Ascending aorta (tissue), 2 donors: ENCODE results near the gene ADGRF5. TPM values are rescaled to one million over a fixed set of nuclear protein-coding genes. Genes with fewer than 3 reads are reported as not detected.

Experiments used
- DNase-seq, 2 donors: peaks; one replicate each; pipeline ENCODE4 v3.0.0-alpha.2; 2019; ENCODE audit warnings: low spot score in 2 of 2
- H3K27ac ChIP-seq, 2 donors: fragments of 200-600 bp; sonication (generic); one replicate each; pipeline ENCODE4 v1.5.1; 2016 to 2017; ENCODE audit warnings: mild to moderate bottlenecking in 1 of 2
- H3K27me3 ChIP-seq: fragments of 200-600 bp; sonication (generic); one replicate; pipeline ENCODE4 v1.5.1; 2017
- H3K36me3 ChIP-seq, 2 donors: fragments of 200-600 bp; sonication (generic); one replicate each; pipeline ENCODE4 v1.5.1; 2016
- H3K4me1 ChIP-seq, 2 donors: fragments of 200-600 bp; sonication (generic); one replicate each; pipeline ENCODE4 v1.5.1; 2016 to 2017; ENCODE audit warnings: mild to moderate bottlenecking in 1 of 2
- H3K4me3 ChIP-seq, 2 donors: fragments of 200-600 bp; sonication (generic); one replicate each; pipeline ENCODE4 v1.5.1; 2016 to 2017; ENCODE audit warnings: mild to moderate bottlenecking in 1 of 2
- H3K9me3 ChIP-seq, 2 donors: fragments of 200-600 bp; sonication (generic); one replicate each; pipeline ENCODE4 v1.5.1; 2016
- CTCF ChIP-seq, 3 experiments: fragments of 200-600 bp in 2 of 3; fragments of 450-650 bp in 1 of 3; sonication (generic) in 2 of 3; IDR thresholded peaks; one replicate each; pipeline ENCODE4 v1.5.1; 2016 to 2019; ENCODE audit warnings: antibody characterized with exemption in 3 of 3, mild to moderate bottlenecking in 1 of 3, moderate library complexity in 1 of 3
- intact Hi-C: fragments of 100-400 bp; cut with DNase I; formaldehyde crosslinking; loops from one replicate; pipeline ENCODE4 v1.15.1; 2023
- total RNA-seq: library from RNA; depleted of rRNA; stranded (reverse); fragments of >200 nt; gene quantifications from one replicate; pipeline ENCODE4 v1.1.0, GENCODE V29; 2016

Gene ADGRF5
- total RNA-seq, 1 donor from 2014 or later = 29.6 TPM

DNA sequence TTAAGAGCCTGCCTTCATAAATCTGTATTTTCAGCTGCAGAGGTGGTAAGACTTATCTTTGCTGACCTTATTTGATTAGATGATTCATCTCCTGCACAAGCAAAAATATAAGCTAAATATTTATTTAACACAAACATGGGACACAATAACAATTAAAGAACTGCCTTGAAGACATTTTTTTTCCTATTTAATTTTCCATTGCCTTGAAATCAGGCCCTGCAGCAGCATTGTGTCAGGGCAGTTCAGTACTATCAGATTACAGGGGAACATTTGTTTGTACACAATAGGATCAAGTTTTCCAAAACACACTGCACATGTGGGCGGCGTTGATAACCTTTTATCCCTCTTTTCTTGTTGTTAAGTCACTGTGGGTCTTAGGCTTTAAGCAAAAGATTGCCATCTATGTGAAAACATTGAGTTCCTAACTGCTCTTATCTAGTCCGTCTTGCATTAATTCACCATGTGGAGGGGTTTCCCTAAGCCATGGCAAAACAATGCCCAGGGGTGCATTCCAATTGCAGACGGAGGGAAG is 7.4 kb downstream of the ADGRF5 start:
- no peaks in the 10 kb centered on the region for H3K4me1 ChIP-seq
- no peaks in the 10 kb centered on the region for H3K27me3 ChIP-seq
- no peaks in the 10 kb centered on the region for H3K36me3 ChIP-seq
- no peak overlapping the region for H3K4me3 ChIP-seq
- no peak overlapping the region for H3K27ac ChIP-seq
- DNase-seq = no peak
- no peak for TF ChIP-seq CTCF (IDR thresholded peaks at IDR 0.05)
- intact Hi-C loops = no loop called here
- no peaks in the 10 kb centered on the region for H3K9me3 ChIP-seq

- DNase-seq = no peak
- TF ChIP-seq CTCF (IDR thresholded peaks at IDR 0.05) = no peak
- Histone ChIP-seq H3K4me3 (no peak overlapping the region), H3K9me3 (no peaks in the 10 kb centered on the region), H3K36me3 (no peaks in the 10 kb centered on the region), H3K4me1 (no peaks in the 10 kb centered on the region), H3K27me3 (no peaks in the 10 kb centered on the region), H3K27ac (no peak overlapping the region)
- intact Hi-C loops = no loop called here
Observed at GRCh38 chr6:46909371-46909770, 12.4 kb downstream of the ADGRF5 start.

DNA sequence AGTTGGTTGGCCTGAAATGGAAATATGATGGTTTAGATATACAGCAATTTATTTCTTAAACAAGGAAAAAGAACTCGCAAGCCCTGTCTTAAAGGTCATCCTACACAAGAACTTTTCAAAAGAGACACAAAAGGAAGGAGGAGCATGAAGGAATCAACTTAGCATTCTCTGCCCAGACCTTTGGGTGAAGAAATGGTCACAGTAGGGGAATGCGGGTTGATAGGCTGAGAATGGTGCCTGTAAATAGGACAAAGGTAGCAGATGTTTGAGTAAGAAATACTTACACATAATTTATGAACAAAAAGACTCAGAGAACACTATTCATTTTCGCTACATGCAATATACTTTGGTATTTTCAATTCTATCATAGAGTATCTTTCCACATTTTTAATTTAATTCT is 15.0 kb downstream of the ADGRF5 start:
- intact Hi-C loops = no loop called here
- DNase-seq = no peak
- H3K27ac ChIP-seq = no peak overlapping the region

GRCh38 chr6:46904117-46904516 is 17.6 kb downstream of the ADGRF5 start:
- intact Hi-C loops = no loop called here
- no peak for TF ChIP-seq CTCF (IDR thresholded peaks at IDR 0.05)
- no peak overlapping the region for H3K27ac ChIP-seq
- no peaks in the 10 kb centered on the region for H3K4me1 ChIP-seq
- H3K27me3 ChIP-seq = no peaks in the 10 kb centered on the region
- no peak overlapping the region for H3K4me3 ChIP-seq
- no peaks in the 10 kb centered on the region for H3K36me3 ChIP-seq
- H3K9me3 ChIP-seq = no peaks in the 10 kb centered on the region
- DNase-seq = no peak

More for the DNA sequence above, 15.0 kb downstream of the ADGRF5 start:
- H3K4me1 ChIP-seq = no peaks in the 10 kb centered on the region
- TF ChIP-seq CTCF (IDR thresholded peaks at IDR 0.05) = no peak
- H3K4me3 ChIP-seq = no peak overlapping the region
- H3K9me3 ChIP-seq = no peaks in the 10 kb centered on the region
- H3K27me3 ChIP-seq = no peaks in the 10 kb centered on the region
- H3K36me3 ChIP-seq = no peaks in the 10 kb centered on the region

DNA sequence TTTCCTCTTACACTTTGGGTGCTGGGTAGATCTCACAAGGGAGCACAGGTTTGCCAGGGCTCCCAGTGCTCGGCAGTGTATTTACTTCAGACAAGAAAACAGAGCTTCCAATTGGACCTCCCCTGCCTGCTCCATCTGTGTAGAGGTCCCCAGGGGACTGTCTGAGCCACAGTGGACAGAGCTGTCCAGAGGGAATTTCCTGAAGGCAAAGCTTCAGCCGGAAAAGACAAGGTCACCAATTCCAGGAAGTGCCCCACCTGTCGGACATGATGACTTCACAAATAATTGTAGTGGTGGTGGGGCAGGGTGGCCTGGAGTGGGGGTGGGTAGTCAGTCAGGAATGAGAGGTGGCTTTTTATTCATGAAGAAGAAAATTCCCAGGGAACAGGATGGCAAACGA is 18.6 kb downstream of the ADGRF5 start:
- no peak for TF ChIP-seq CTCF (IDR thresholded peaks at IDR 0.05)
- Histone ChIP-seq H3K9me3 (no peaks in the 10 kb centered on the region), H3K27me3 (no peaks in the 10 kb centered on the region), H3K36me3 (no peaks in the 10 kb centered on the region), H3K4me3 (no peak overlapping the region), H3K27ac (no peak overlapping the region), H3K4me1 (no peaks in the 10 kb centered on the region)
- no peak for DNase-seq
- intact Hi-C loops = no loop called here

GRCh38 chr6:46901882-46902314 is 19.8 kb downstream of the ADGRF5 start:
- Histone ChIP-seq H3K27ac (no peak overlapping the region), H3K4me3 (no peak overlapping the region), H3K4me1 (no peaks in the 10 kb centered on the region), H3K9me3 (no peaks in the 10 kb centered on the region), H3K27me3 (no peaks in the 10 kb centered on the region), H3K36me3 (no peaks in the 10 kb centered on the region)
- intact Hi-C loops = no loop called here
- no peak for DNase-seq
- no peak for TF ChIP-seq CTCF (IDR thresholded peaks at IDR 0.05)
